Endothelial cell of umbilical vein (primary cell): Measurements from ENCODE around the gene AHRR. TPM values are rescaled to one million over a fixed set of nuclear protein-coding genes. Genes with fewer than 3 reads are reported as not detected.

Experiments
- BruUV-seq: library from RNA; stranded (reverse); fragments of 400-500 nt; replicated peaks from 2 replicates; lab custom pipeline; 2021; lab: Mats Ljungman, UMichigan
- CTCF ChIA-PET: fragments of 300-600, 350-600 bp; sonication (Branson Sonifier 250); formaldehyde crosslinking; loops from one replicate; lab custom pipeline; 2021; ENCODE audit warnings: antibody characterized with exemption, inconsistent platforms; lab: Charles Lee
- POLR2A ChIA-PET: fragments of 300-600, 350-600 bp; sonication (Branson Sonifier 250); formaldehyde crosslinking; loops from one replicate; lab custom pipeline; 2021; ENCODE audit warnings: antibody characterized with exemption, inconsistent platforms; lab: Charles Lee
- DNase-seq: peaks from one replicate; pipeline ENCODE4 v3.0.0-alpha.2; 2011; ENCODE audit warnings: low read depth, low spot score
- FAIRE-seq: peaks from 2 replicates; lab custom pipeline; 2011; peaks lifted over from hg19 to GRCh38; lab: Jason Lieb, UNC
- H2AFZ ChIP-seq: 2 replicates; pipeline ENCODE4 v1.6.0; 2012; ENCODE audit warnings: low read depth, low read length, control low read depth, inconsistent platforms
- H3K27ac ChIP-seq: 2 replicates; pipeline ENCODE4 v1.5.1; 2011; ENCODE audit warnings: low read depth, mild to moderate bottlenecking, control low read depth, low read length, moderate library complexity; ENCODE audit not compliant: insufficient read depth
- H3K27me3 ChIP-seq, 2 experiments: 2 replicates each; pipeline versions ENCODE4 v1.6.0 to v1.6.1; 2011; ENCODE audit warnings: low read length in 2 of 2, mixed read lengths in 1 of 2; ENCODE audit not compliant: control insufficient read depth in 2 of 2, insufficient read depth in 2 of 2
- H3K36me3 ChIP-seq, 2 experiments: 2 replicates in 1 of 2; 3 replicates in 1 of 2; pipeline ENCODE4 v1.5.1; 2011; ENCODE audit warnings: low read length in 2 of 2, mild to moderate bottlenecking in 1 of 2, moderate library complexity in 1 of 2; ENCODE audit not compliant: control insufficient read depth in 2 of 2, insufficient read depth in 2 of 2; ENCODE audit errors: extremely low read depth in 1 of 2
- H3K4me1 ChIP-seq: 3 replicates; pipeline ENCODE4 v1.5.1; 2011; ENCODE audit warnings: mild to moderate bottlenecking, low read length; ENCODE audit not compliant: control insufficient read depth, insufficient read depth; ENCODE audit errors: extremely low read depth
- H3K4me2 ChIP-seq: 2 replicates; pipeline ENCODE4 v1.6.1; 2011; ENCODE audit warnings: low read length, control low read depth, mixed read lengths; ENCODE audit not compliant: insufficient read depth
- H3K4me3 ChIP-seq, 3 experiments: fragments of 200-600 bp in 1 of 3; sonication (generic), shearing (Covaris generic) in 1 of 3; replicated peaks in 1 of 3; 2 replicates each; pipeline ENCODE4 v1.5.1; 2011 to 2016; ENCODE audit warnings: control low read depth in 3 of 3, low read length in 3 of 3, mild to moderate bottlenecking in 2 of 3, inconsistent platforms in 1 of 3, low read depth in 1 of 3, moderate library complexity in 1 of 3; ENCODE audit not compliant: insufficient read depth in 1 of 3
- H3K79me2 ChIP-seq: 2 replicates; pipeline ENCODE4 v1.6.0; 2012; ENCODE audit warnings: low read length, inconsistent platforms; ENCODE audit not compliant: control insufficient read depth, insufficient read depth
- H3K9ac ChIP-seq: replicated peaks from 2 replicates; pipeline ENCODE3; 2011; ENCODE audit warnings: low read length, control low read depth; ENCODE audit not compliant: insufficient read depth; ENCODE audit errors: extremely low read depth
- H3K9me1 ChIP-seq: replicated peaks from 3 replicates; pipeline ENCODE4 v1.6.0; 2011; ENCODE audit warnings: mild to moderate bottlenecking, low read length; ENCODE audit not compliant: control insufficient read depth, insufficient read depth; ENCODE audit errors: extremely low read depth
- H3K9me3 ChIP-seq: replicated peaks from 2 replicates; pipeline ENCODE4 v1.5.1; 2012; ENCODE audit warnings: low read length, inconsistent platforms; ENCODE audit not compliant: control insufficient read depth, insufficient read depth
- H4K20me1 ChIP-seq: replicated peaks from 2 replicates; pipeline ENCODE3; 2011; ENCODE audit warnings: mild to moderate bottlenecking, low read length; ENCODE audit not compliant: control insufficient read depth, insufficient read depth; ENCODE audit errors: extremely low read depth
- CTCF ChIP-seq, 2 donors: IDR thresholded peaks; 1 replicate in 1 of 2; 2 replicates in 1 of 2; pipeline ENCODE4 v1.5.1; 2011; ENCODE audit warnings: low read length in 2 of 2, mild to moderate bottlenecking in 2 of 2, moderate library complexity in 2 of 2, control low read depth in 1 of 2, inconsistent platforms in 1 of 2, low read depth in 1 of 2; ENCODE audit not compliant: insufficient read depth in 1 of 2; ENCODE audit errors: extremely low read depth in 1 of 2
- EZH2 ChIP-seq: IDR thresholded peaks from 2 replicates; pipeline ENCODE4 v1.6.1; 2012; ENCODE audit warnings: borderline replicate concordance, low read depth, mild to moderate bottlenecking, moderate library complexity, low read length, inconsistent platforms; ENCODE audit not compliant: severe bottlenecking
- FOS ChIP-seq: IDR thresholded peaks from 2 replicates; pipeline ENCODE4 v1.6.1; 2011; ENCODE audit warnings: mild to moderate bottlenecking, low read length, moderate library complexity, borderline replicate concordance; ENCODE audit not compliant: insufficient read depth
- GATA2 ChIP-seq: IDR thresholded peaks from 2 replicates; pipeline ENCODE4 v1.7.0; 2011; ENCODE audit warnings: low read depth, mild to moderate bottlenecking, moderate library complexity, mixed read lengths, low read length; ENCODE audit not compliant: insufficient read length, insufficient read depth
- JUN ChIP-seq: IDR thresholded peaks from 2 replicates; pipeline ENCODE4 v1.6.1; 2011; ENCODE audit warnings: borderline replicate concordance, low read depth; ENCODE audit not compliant: insufficient read length, insufficient read depth
- MAX ChIP-seq: IDR thresholded peaks from 2 replicates; pipeline ENCODE4 v1.6.1; 2011; ENCODE audit not compliant: insufficient read depth, insufficient read length
- MYC ChIP-seq: IDR thresholded peaks from one replicate; pipeline ENCODE4 v1.6.1; 2011; ENCODE audit warnings: mild to moderate bottlenecking, low read depth, low read length
- POLR2A ChIP-seq: IDR thresholded peaks from 2 replicates; pipeline ENCODE4 v1.6.1; 2012; ENCODE audit warnings: low read depth, mild to moderate bottlenecking, control low read depth, low read length
- POLR2AphosphoS5 ChIP-seq: IDR thresholded peaks from 2 replicates; pipeline ENCODE4 v1.6.1; 2012; ENCODE audit warnings: low read depth, mild to moderate bottlenecking, control low read depth, low read length, moderate library complexity; ENCODE audit not compliant: insufficient read depth
- dilution Hi-C: fragments of 300-500 bp; cut with MboI; formaldehyde crosslinking; loops from one replicate; pipeline ENCODE4 v1.15.0; 2019; ENCODE audit warnings: low sequenced_read_pairs; ENCODE audit not compliant: extremely low pct_ligation_motif_present
- intact Hi-C: fragments of 100-400 bp; cut with micrococcal nuclease; formaldehyde crosslinking; loops from one replicate; pipeline ENCODE4 v1.10.0; 2022
- polyA plus RNA-seq, 4 experiments: library from polyadenylated mRNA; depleted of rRNA in 3 of 4; stranded (reverse) in 3 of 4; unstranded in 1 of 4; fragments of >200 nt; gene quantifications; 2 replicates each; pipeline versions ENCODE4 v1.2.1 to v1.2.3, GENCODE V29; 2011 to 2012; ENCODE audit warnings: missing spikeins in 1 of 4
- total RNA-seq: library from RNA; stranded (reverse); gene quantifications from 2 replicates; pipeline ENCODE4 v1.2.3, GENCODE V29; 2021

AHRR gene
- total and polyA plus RNA-seq, 2 donors (not counting 3 experiments of a cell fraction or from before 2014, with no cell fraction given), result 3.1 to 7.3 TPM

- Histone ChIP-seq H4K20me1 (no peaks in the 10 kb centered on the region), H3K4me1 (no peaks in the 10 kb centered on the region), H3K27me3 (no peaks in the 10 kb centered on the region), H3K79me2 (peaks cover 19% of the 10 kb centered on the region), H2AFZ (no peak overlapping the region), H3K4me2 (no peak overlapping the region), H3K9me1 (no peaks in the 10 kb centered on the region), H3K27ac (no peak overlapping the region), H3K4me3 (no peak overlapping the region), H3K9ac (no peak overlapping the region), H3K9me3 (no peaks in the 10 kb centered on the region), H3K36me3 (peaks cover 8 to 23% of the 10 kb centered on the region in 2 experiments)
- TF ChIP-seq JUN (no peak), MAX (no peak), FOS (no peak), EZH2 (no peak), GATA2 (no peak), CTCF (IDR thresholded peaks at IDR 0.05; ENCODE audit: extremely low read depth in 1 of 2, insufficient read depth in 1 of 2, low read depth in 1 of 2, low read length in 2 of 2) (no peak), POLR2A (no peak), POLR2AphosphoS5 (no peak), MYC (no peak)
- intact Hi-C loops (no loop called here), dilution Hi-C loops (no loop called here)
- BruUV-seq, result no TSS peak
- ChIA-PET POLR2A (no interaction called here), CTCF (no interaction called here)
- no peak for DNase-seq
- no peak for FAIRE-seq
Measured at GRCh38 chr5:453725-454481, 132.4 kb downstream of the AHRR start.
